Muscle layer of colon (tissue), 2 donors: ENCODE results near the gene PNKP.

ENCODE experiments used
- H3K27ac ChIP-seq: one replicate; pipeline ENCODE4 v1.7.0; 2013; ENCODE audit warnings: low read depth, mild to moderate bottlenecking, low read length, moderate library complexity
- H3K27me3 ChIP-seq, 2 donors: one replicate each; pipeline ENCODE4 v1.7.0; 2013; ENCODE audit warnings: low read length in 2 of 2, mild to moderate bottlenecking in 2 of 2; ENCODE audit not compliant: insufficient read depth in 2 of 2, control insufficient read depth in 1 of 2
- H3K36me3 ChIP-seq: one replicate; pipeline ENCODE4 v1.7.0; 2013; ENCODE audit warnings: mild to moderate bottlenecking, low read length; ENCODE audit not compliant: insufficient read depth
- H3K4me1 ChIP-seq: one replicate; pipeline ENCODE4 v1.7.0; 2013; ENCODE audit warnings: mild to moderate bottlenecking, low read length; ENCODE audit not compliant: insufficient read depth
- H3K4me3 ChIP-seq, 2 donors: one replicate each; pipeline ENCODE4 v1.7.0; 2013; ENCODE audit warnings: low read length in 2 of 2, low read depth in 1 of 2, mild to moderate bottlenecking in 1 of 2, moderate library complexity in 1 of 2
- H3K9ac ChIP-seq: one replicate; pipeline ENCODE4 v1.7.0; 2013; ENCODE audit warnings: low read length
- H3K9me3 ChIP-seq: one replicate; pipeline ENCODE4 v1.7.0; 2013; ENCODE audit warnings: mild to moderate bottlenecking, low read length
- donor health status: abdominal sarcoma.
- donor health status: Adenocarcinoma of cecum.

The PNKP gene

DNA sequence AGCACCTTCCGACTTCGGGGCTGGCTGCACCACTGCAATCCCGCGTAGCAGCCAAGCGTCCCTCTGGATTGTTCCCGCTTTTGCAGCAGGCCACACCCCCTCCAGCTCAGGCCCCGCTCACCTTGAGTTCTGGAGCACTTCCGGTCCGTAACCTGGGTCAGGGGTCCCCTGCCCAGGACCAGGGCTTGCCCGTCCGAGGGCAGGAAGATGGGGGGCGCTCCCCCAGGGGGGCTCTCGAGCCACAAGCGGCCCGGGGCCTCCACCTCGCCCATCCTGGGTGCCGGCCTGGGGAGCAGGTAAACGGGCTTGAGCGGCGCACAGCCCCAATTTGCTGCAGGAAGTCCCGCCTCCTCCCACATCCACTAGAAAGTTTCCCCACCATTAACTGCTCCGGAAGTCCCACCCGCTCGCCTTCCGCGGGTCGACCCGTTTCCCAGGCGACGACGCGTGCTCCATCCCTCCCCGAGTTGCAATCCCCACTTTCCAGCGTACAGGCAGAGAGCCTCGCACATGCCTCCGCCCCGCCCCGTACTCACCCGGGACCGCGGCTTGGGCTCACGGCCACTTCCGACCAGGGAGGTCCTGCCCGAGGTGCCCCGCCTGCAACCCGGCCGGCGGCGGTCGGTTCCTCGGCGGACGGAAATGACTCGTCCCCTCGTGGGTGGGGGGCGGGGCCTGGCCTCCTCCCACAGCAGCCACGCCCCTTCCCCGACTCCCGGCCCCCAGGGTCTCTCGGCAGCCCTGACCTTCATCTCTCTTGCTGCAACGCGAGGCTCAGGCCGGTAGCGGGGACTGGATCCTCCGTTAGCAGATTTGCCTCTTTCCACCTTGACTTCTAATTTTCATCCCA, at the start of gene PNKP:
Gene PNKP, minus strand, starts transcription at position 644 of the 850 bp plus-strand sequence. Its CDS starts 372 bp downstream, at position 272.
- Histone ChIP-seq H3K4me3 (peak within 1 kb of the TSS; percentile 65 to 91), H3K9ac (peak within 1 kb of the TSS; percentile 76), H3K36me3 (peaks cover 31% of the 10 kb centered on the region), H3K4me1 (peaks cover 42% of the 10 kb centered on the region), H3K27me3 (no peaks in the 10 kb centered on the region), H3K9me3 (no peaks in the 10 kb centered on the region), H3K27ac (peak within 1 kb of the TSS; percentile 98)

GRCh38 chr19:49915271-49915670, 47.9 kb upstream of the PNKP start:
- H3K36me3 ChIP-seq: peaks cover 27% of the 10 kb centered on the region

DNA sequence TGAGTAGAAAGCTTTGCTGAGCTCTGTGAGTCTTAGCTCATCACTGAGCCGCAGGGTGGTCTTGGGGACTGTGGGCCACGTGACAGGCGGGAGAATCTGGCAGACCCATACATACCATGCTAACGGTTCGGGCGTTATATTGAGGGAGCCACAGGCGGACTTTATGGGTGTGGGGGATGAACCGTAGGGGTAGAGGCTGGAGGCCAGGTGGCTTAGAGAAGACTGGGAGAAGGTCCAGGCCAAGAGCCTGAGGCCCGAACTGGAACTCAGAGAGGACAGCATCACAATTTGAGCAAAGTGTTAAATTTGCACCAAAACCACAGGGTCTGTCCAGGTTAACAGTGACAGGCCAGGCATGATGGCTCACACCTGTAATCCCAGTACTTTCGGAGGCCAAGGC, 46.3 kb upstream of the PNKP start:
- Histone ChIP-seq H3K9me3 (no peaks in the 10 kb centered on the region), H3K4me1 (no peaks in the 10 kb centered on the region), H3K27me3 (no peaks in the 10 kb centered on the region), H3K9ac (no peak overlapping the region), H3K27ac (no peak overlapping the region), H3K4me3 (no peak overlapping the region), H3K36me3 (peaks cover 31% of the 10 kb centered on the region)

More at GRCh38 chr19:49915271-49915670, 47.9 kb upstream of the PNKP start:
- Histone ChIP-seq H3K9me3 (no peaks in the 10 kb centered on the region), H3K27ac (no peak overlapping the region), H3K4me1 (no peaks in the 10 kb centered on the region), H3K4me3 (no peak overlapping the region), H3K9ac (no peak overlapping the region), H3K27me3 (no peaks in the 10 kb centered on the region)

DNA sequence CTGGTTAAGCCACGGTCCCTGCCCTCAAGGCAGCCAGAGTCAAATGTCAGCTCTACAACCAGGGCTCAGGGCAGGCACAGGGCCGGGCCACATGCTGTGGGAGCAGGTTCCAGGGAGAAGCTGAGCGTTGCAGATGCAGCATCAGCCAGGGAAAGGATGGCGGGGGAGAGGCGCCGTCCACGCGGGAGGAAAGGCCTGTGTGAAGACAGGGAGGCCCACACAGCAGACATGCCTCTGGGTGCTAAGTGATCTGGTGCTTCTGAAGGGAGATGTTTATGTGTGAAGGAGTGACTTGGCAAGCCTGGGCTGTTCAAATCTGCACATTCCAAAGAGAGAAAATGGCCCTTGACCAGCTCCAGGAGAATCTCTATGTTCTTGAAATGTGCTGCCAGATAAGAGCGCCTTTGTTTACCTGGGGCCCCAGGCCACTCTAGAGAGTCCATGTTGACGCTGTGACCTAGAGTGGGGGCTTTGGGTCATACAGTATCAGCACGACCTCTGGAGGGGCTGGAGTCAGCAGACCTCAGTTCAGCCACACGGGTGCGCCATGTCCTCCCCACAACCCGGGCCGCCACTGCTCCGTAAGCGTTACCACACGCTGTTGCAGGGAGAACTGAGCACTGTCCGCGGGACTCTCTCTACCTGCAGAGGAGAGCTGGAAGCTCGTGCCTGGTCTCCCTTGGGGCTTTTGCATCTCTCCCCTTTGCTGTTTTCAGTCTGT, 45.7 kb upstream of the PNKP start:
- H3K36me3 ChIP-seq: peaks cover 36% of the 10 kb centered on the region
- no peak overlapping the region for H3K27ac ChIP-seq
- H3K4me1 ChIP-seq: no peaks in the 10 kb centered on the region
- no peaks in the 10 kb centered on the region for H3K27me3 ChIP-seq
- no peak overlapping the region for H3K4me3 ChIP-seq
- no peaks in the 10 kb centered on the region for H3K9me3 ChIP-seq
- no peak overlapping the region for H3K9ac ChIP-seq

DNA sequence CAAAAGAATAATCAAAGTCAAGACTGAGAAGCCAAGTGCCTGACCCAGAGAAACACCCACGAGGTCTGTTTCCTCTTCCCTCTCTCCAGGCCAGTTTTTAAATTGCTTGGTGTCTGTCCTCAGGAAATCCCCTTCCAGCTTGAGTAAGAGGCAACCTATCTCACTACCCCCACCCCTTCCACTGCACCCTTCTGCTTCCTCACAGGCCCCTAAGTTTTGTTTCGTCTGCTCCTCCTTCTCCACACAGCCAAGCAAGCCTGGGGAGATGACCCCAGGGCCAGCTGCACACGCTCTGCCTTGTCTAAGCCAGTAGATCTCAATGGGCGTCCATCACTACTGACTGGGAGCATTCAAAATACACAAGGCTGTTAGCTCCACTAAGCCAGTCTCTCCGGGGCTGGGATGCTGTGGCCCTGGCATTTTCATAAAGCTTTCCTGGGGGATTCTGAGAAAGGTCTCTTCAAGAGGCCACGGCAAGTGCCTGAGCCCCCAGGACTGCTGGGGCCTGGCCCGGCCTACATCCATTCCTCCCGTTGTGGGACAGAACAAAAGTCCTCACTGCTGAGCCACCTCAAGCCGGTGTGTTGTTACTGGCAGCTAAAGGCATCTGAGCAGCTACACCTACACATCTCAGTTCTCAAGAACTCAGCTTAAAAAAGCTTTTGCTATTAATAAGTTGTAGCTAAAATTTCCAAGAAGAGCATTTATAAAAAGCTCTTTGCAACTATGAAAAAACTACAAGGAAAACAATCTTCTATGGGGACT, 44.2 kb upstream of the PNKP start:
- Histone ChIP-seq H3K9ac (no peak overlapping the region), H3K36me3 (peaks cover 43% of the 10 kb centered on the region)

DNA sequence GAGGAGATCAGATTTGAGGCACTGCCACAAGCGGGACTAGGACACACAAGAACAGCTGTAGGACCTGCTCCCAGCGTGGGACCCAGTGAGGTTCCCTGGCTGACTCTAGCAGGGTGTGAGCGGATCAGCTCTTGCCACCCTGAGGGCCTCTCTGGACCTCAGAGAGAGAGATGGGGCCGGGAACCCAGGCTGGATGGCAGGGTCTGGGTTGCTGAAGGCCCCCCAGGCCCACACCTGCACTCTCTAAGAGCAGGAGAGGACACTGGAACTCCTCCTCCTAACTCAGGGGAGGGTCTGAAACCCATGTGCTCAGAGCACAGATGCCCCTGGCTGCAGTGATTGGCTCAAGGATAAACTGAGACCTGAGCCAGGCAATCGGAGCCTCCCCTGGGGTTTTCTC, 42.8 kb upstream of the PNKP start:
- Histone ChIP-seq H3K36me3 (peaks cover 43% of the 10 kb centered on the region), H3K27me3 (no peaks in the 10 kb centered on the region), H3K27ac (no peak overlapping the region), H3K9ac (no peak overlapping the region), H3K4me3 (no peak overlapping the region), H3K9me3 (no peaks in the 10 kb centered on the region), H3K4me1 (no peaks in the 10 kb centered on the region)

More for the DNA sequence above, 44.2 kb upstream of the PNKP start:
- Histone ChIP-seq H3K9me3 (no peaks in the 10 kb centered on the region), H3K27ac (no peak overlapping the region), H3K27me3 (no peaks in the 10 kb centered on the region), H3K4me1 (no peaks in the 10 kb centered on the region), H3K4me3 (no peak overlapping the region)

GRCh38 chr19:49908480-49909420, 41.4 kb upstream of the PNKP start:
- no peaks in the 10 kb centered on the region for H3K27me3 ChIP-seq
- H3K36me3 ChIP-seq: peaks cover 33% of the 10 kb centered on the region
- H3K27ac ChIP-seq: no peak overlapping the region
- H3K9ac ChIP-seq: no peak overlapping the region
- no peaks in the 10 kb centered on the region for H3K9me3 ChIP-seq
- H3K4me1 ChIP-seq: no peaks in the 10 kb centered on the region
- no peak overlapping the region for H3K4me3 ChIP-seq

DNA sequence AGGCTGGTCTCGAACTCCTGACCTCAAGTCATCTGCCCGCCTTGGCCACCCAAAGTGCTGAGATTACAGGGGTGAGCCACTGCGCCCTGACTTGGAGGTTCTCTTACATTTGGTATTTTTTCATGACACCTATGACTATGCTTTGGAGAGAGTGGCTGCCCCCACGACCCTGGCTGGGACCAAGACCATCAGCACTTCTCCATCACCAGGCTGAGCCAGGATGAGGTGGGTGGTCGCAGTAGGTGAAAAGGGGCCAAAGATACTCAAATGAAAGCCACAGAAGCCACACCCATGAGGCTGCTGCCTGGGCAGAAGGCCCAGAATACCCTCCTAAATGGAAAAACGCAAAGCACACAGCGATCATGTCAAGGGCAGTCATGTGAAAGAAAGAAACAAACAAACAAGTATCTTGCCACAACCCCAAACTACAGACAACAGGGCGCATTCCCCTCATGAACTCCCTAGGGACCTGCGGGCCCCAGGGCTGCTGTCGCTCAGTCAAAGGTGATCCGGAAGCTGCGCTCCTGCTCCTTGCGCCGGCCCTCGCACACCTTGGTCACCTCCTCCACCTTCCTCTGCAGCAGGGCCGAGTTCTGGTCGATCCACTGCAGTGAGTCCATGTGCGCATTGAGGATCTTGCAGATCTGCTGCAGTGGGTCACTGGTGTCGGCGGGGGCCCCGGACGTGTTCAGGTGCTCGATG, 40.5 kb upstream of the PNKP start:
- Histone ChIP-seq H3K27ac (no peak overlapping the region), H3K36me3 (peaks cover 26% of the 10 kb centered on the region), H3K9ac (no peak overlapping the region)

DNA sequence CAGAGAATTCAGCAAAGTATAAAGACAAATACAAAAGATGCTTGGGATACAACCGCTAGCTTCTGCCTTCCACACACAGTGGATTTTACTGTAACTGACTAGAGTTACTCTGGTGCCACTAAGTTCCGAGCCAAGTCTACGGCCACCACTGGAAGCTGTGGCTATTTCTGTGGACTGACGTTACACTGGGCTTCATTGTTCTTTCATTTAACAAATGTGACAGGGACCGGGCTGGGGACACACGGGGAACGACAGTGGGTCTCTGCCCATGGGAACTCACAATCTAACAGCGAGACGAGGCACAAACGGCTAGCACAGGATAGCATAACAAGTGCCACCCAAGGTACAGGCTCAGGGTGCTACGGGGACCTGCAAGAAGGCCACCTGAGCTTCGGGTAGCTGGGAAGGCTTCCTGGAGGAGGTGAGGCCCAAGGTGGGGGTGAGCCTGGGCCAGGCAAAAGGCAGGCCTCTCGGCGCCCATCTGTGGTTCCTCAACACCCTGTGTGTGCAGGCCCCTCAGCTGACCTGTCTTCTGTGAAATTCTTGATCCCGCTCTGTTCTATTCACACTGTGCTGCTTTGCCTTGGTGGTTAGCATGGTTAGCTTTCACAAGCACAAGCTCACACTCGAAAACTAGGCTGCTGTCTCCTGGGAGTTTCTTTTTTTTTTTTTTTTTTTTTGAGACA, 39.6 kb upstream of the PNKP start:
- H3K4me1 ChIP-seq: no peaks in the 10 kb centered on the region
- no peak overlapping the region for H3K9ac ChIP-seq
- no peaks in the 10 kb centered on the region for H3K27me3 ChIP-seq
- H3K27ac ChIP-seq: no peak overlapping the region
- H3K36me3 ChIP-seq: peaks cover 25% of the 10 kb centered on the region
- no peak overlapping the region for H3K4me3 ChIP-seq
- no peaks in the 10 kb centered on the region for H3K9me3 ChIP-seq

More for the DNA sequence above, 40.5 kb upstream of the PNKP start:
- Histone ChIP-seq H3K9me3 (no peaks in the 10 kb centered on the region), H3K4me1 (no peaks in the 10 kb centered on the region), H3K4me3 (no peak overlapping the region), H3K27me3 (no peaks in the 10 kb centered on the region)

DNA sequence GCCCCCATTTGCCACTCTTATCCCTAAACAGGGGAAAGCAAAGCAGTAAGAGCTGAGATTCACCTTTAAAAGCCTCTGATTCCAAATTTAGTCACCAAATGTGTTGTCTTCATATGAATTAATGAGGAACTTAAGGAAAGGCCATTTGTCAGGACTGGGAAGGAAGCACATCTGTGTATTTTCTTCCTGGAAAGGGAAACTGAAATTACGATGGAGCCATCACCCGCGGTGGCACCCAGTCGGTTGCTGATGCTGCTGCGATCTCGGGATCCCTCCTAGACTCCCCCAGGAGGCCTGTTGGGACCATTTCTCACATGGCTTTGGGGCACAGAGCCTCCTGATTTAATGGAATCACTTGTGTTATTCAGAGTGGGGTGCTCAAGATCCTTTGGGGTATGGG, 36.8 kb upstream of the PNKP start:
- Histone ChIP-seq H3K36me3 (peaks cover 25% of the 10 kb centered on the region), H3K9ac (no peak overlapping the region), H3K9me3 (no peaks in the 10 kb centered on the region), H3K27ac (no peak overlapping the region), H3K4me3 (no peak overlapping the region), H3K4me1 (no peaks in the 10 kb centered on the region), H3K27me3 (no peaks in the 10 kb centered on the region)
